DOHH2 (cell line): ENCODE results near the gene MAPKAPK2.

ENCODE experiments used
- H3F3A ChIP-seq: fragments of 200-600 bp; sonication (generic), shearing (Covaris generic); 2 replicates; pipeline ENCODE4 v1.6.0; 2016; ENCODE audit warnings: antibody characterized with exemption, mild to moderate bottlenecking; ENCODE audit not compliant: control insufficient read depth, insufficient read depth
- H3K27ac ChIP-seq: fragments of 200-600 bp; sonication (generic); 2 replicates; pipeline ENCODE4 v1.5.1; 2014; ENCODE audit warnings: low read depth, mild to moderate bottlenecking, low read length, moderate library complexity
- H3K27me3 ChIP-seq: fragments of 200-600 bp; sonication (generic); 2 replicates; pipeline ENCODE4 v1.6.1; 2014; ENCODE audit warnings: mild to moderate bottlenecking, low read length, mixed read lengths; ENCODE audit not compliant: control insufficient read depth
- H3K36me3 ChIP-seq: fragments of 200-600 bp; sonication (generic); 2 replicates; pipeline ENCODE4 v1.6.1; 2014; ENCODE audit warnings: mild to moderate bottlenecking, low read length, moderate library complexity, mixed read lengths; ENCODE audit not compliant: control insufficient read depth
- H3K4me1 ChIP-seq: fragments of 200-600 bp; sonication (generic); 2 replicates; pipeline ENCODE4 v1.6.1; 2014; ENCODE audit warnings: mild to moderate bottlenecking, low read length, mixed read lengths; ENCODE audit not compliant: control insufficient read depth
- H3K4me2 ChIP-seq: fragments of 200-600 bp; sonication (generic); 2 replicates; pipeline ENCODE4 v1.6.0; 2014; ENCODE audit warnings: mild to moderate bottlenecking, low read length, moderate library complexity
- H3K4me3 ChIP-seq: fragments of 200-600 bp; sonication (generic); 2 replicates; pipeline ENCODE4 v1.5.1; 2014; ENCODE audit warnings: mild to moderate bottlenecking, low read length, mixed read lengths
- H3K79me2 ChIP-seq: fragments of 200-600 bp; sonication (generic); 2 replicates; pipeline ENCODE4 v1.6.1; 2014; ENCODE audit warnings: mild to moderate bottlenecking, low read length, mixed read lengths; ENCODE audit not compliant: control insufficient read depth
- H3K9me2 ChIP-seq: fragments of 200-600 bp; sonication (generic); replicated peaks from 2 replicates; pipeline ENCODE4 v1.6.1; 2014; ENCODE audit warnings: mild to moderate bottlenecking, low read length, mixed read lengths; ENCODE audit not compliant: control insufficient read depth
- H3K9me3 ChIP-seq: fragments of 200-600 bp; sonication (generic); 2 replicates; pipeline ENCODE4 v1.6.1; 2014; ENCODE audit warnings: antibody characterized with exemption, low read length, mixed read lengths; ENCODE audit not compliant: control insufficient read depth, insufficient read depth
- H4K20me1 ChIP-seq: fragments of 200-600 bp; sonication (generic); 2 replicates; pipeline ENCODE4 v1.6.0; 2014; ENCODE audit warnings: low read depth, mild to moderate bottlenecking, antibody characterized with exemption, low read length, moderate library complexity; ENCODE audit not compliant: control insufficient read depth, insufficient read depth
- EZH2phosphoT487 ChIP-seq: fragments of 200-600 bp; sonication (generic); IDR thresholded peaks from 2 replicates; pipeline ENCODE4 v1.6.1; 2017; ENCODE audit warnings: borderline replicate concordance, mild to moderate bottlenecking, antibody characterized with exemption, low read length, moderate library complexity, mixed read lengths
- TF ChIP-seq, protein P1 (sequence below): fragments of 200-600 bp; sonication (generic); IDR thresholded peaks from one replicate; pipeline ENCODE4 v1.5.1; 2014; ENCODE audit warnings: antibody characterized with exemption, mild to moderate bottlenecking, low read depth, low read length; ENCODE audit not compliant: poor library complexity, severe bottlenecking

MAPKAPK2 gene

DNA sequence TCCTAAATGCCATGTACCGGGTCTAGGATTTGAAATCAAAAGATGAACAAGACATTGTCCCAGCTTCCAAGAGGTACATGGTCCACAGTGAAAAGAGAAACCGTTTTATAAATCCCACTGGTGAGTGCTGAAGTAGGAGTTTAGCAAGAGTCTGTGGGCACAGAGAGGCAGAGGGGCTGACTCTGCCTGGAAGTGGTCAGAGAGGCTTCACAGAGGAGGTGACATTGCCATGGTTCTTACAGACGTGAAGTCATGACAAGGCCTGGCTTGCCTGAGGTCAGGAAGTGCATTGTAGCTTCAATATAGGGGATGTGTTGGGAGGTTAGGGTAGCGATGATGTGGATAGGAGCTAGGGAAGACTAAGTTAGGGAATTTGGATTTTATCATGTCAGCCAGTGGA is 28.4 kb downstream of the MAPKAPK2 start:
- no peaks in the 10 kb centered on the region for H3K9me2 ChIP-seq
- no peaks in the 10 kb centered on the region for H3K36me3 ChIP-seq
- H3K9me3 ChIP-seq, result no peaks in the 10 kb centered on the region
- no peak overlapping the region for H3K4me2 ChIP-seq
- H3F3A ChIP-seq, result no peaks in the 10 kb centered on the region
- TF ChIP-seq, protein P1, sequence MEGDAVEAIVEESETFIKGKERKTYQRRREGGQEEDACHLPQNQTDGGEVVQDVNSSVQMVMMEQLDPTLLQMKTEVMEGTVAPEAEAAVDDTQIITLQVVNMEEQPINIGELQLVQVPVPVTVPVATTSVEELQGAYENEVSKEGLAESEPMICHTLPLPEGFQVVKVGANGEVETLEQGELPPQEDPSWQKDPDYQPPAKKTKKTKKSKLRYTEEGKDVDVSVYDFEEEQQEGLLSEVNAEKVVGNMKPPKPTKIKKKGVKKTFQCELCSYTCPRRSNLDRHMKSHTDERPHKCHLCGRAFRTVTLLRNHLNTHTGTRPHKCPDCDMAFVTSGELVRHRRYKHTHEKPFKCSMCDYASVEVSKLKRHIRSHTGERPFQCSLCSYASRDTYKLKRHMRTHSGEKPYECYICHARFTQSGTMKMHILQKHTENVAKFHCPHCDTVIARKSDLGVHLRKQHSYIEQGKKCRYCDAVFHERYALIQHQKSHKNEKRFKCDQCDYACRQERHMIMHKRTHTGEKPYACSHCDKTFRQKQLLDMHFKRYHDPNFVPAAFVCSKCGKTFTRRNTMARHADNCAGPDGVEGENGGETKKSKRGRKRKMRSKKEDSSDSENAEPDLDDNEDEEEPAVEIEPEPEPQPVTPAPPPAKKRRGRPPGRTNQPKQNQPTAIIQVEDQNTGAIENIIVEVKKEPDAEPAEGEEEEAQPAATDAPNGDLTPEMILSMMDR, result no peak
- H3K4me3 ChIP-seq, result no peak overlapping the region
- H3K27me3 ChIP-seq, result no peaks in the 10 kb centered on the region
- H4K20me1 ChIP-seq, result peaks cover 21% of the 10 kb centered on the region; the same call in 1 of the 2 replicates
- H3K27ac ChIP-seq, result no peak overlapping the region
- H3K4me1 ChIP-seq, result peaks cover 41% of the 10 kb centered on the region
- peaks cover 82% of the 10 kb centered on the region for H3K79me2 ChIP-seq

DNA sequence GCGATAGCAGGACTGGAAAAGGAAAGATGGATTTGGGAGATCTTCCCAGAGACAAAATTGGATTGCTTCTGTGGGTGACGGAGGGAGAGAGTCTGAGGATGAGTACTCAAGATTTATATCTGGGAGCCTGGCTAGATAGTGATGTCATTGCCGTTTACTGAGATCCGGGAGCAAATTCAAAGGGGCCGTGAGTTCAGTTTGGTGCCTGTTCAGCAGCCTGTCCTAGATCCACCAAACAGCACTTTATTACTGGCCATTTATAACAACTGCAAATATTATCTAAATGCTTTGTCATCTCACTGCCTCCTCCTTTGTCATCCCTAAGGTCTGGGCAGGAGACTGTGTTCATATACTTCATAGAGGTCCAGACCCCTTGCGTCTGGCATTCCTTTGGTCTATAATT is 29.2 kb downstream of the MAPKAPK2 start:
- no peak overlapping the region for H3K4me3 ChIP-seq
- H3K79me2 ChIP-seq, result peaks cover 78% of the 10 kb centered on the region
- H3K27ac ChIP-seq, result no peak overlapping the region
- no peaks in the 10 kb centered on the region for H3F3A ChIP-seq
- H3K9me3 ChIP-seq, result no peaks in the 10 kb centered on the region
- TF ChIP-seq EZH2phosphoT487, result no peak
- TF ChIP-seq, protein P1, result no peak
- peaks cover 13% of the 10 kb centered on the region; the same call in 1 of the 2 replicates for H4K20me1 ChIP-seq
- no peaks in the 10 kb centered on the region for H3K36me3 ChIP-seq
- no peaks in the 10 kb centered on the region for H3K9me2 ChIP-seq
- H3K4me2 ChIP-seq, result no peak overlapping the region
- no peaks in the 10 kb centered on the region for H3K27me3 ChIP-seq
- H3K4me1 ChIP-seq, result peaks cover 33% of the 10 kb centered on the region

DNA sequence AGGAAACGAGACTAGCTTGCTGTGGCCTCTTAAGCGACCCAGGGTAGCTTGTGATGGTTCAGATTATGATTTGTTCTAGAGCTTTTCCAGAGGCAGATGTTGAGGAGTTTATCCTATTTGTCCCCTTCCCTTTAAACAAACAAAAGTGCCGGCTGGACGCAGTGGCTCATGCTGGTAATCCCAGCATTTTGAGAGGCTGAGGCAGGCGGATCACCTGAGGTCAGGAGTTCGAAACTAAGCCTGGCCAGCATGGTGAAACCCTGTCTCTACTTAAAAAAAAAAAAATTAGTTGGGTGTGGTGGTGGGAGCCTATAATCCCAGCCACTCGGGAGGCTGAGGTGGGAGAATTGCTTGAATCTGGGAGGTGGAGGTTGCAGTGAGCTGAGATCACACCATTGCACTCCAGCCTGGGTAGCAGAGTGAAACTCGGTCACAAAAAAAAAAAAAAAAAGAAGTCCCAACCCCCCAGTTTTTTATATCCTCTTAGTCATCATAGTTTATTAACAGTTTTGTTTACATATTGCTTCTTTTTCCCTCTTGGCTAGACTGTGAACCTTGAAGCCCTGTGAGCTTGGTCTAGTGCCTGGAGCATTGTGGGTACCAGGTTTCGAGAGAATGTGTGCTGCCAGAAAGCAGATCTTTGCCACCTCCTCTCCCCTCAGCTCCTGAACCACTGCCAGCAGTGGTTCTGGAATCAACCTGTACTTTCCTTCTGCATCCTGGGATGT is 29.8 kb downstream of the MAPKAPK2 start:
- H3K36me3 ChIP-seq, result no peaks in the 10 kb centered on the region
- H4K20me1 ChIP-seq, result peaks cover 8% of the 10 kb centered on the region; the same call in 1 of the 2 replicates
- H3K27me3 ChIP-seq, result no peaks in the 10 kb centered on the region
- H3F3A ChIP-seq, result no peaks in the 10 kb centered on the region
- peaks cover 33% of the 10 kb centered on the region for H3K4me1 ChIP-seq
- peaks cover 78% of the 10 kb centered on the region for H3K79me2 ChIP-seq
- TF ChIP-seq EZH2phosphoT487, result no peak
- TF ChIP-seq, protein P1, result no peak
- no peaks in the 10 kb centered on the region for H3K9me2 ChIP-seq
- no peak overlapping the region for H3K4me3 ChIP-seq
- H3K9me3 ChIP-seq, result no peaks in the 10 kb centered on the region
- no peak overlapping the region for H3K4me2 ChIP-seq
- no peak overlapping the region for H3K27ac ChIP-seq
